ENCODE measurements around the gene CD47.

The CD47 gene

DNA sequence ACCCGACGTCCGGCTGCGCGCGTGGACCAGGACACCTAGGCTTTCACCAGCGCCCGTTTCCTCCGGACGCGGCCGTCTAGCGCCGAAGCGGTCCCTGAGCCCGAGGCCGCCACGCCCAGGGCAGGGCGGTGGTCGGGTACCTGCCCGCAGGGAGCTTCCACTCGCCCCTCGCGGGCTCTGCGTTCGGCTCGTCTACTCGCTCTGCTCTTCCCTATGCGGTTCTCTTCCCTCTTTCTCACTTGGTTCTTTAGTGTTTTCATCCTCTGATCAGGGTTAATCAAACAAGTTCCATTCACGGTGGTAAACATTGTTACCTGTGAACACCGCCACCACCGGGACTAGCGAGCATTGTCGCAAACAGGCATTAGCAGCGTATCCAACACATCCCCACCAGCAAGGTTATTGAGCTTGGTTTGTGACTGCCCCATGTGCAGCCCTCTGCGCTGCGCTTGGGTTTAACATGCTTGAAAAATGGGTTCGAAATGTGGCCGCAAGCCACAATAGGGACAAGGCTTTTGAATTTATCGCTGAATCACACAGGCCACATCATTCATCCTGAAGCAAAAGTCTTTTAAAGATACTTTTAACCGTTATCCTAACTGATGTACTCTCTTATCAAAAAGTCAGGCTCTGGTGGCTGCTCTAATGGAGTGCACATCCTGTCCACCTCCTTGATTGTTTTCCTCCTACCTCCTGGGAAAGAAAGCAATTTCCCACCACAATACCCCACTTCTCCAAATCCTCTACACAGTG lies 843 bp upstream of the CD47 start:
- DNase-seq (ENCODE audit: low read depth): peak; percentile 26

DNA sequence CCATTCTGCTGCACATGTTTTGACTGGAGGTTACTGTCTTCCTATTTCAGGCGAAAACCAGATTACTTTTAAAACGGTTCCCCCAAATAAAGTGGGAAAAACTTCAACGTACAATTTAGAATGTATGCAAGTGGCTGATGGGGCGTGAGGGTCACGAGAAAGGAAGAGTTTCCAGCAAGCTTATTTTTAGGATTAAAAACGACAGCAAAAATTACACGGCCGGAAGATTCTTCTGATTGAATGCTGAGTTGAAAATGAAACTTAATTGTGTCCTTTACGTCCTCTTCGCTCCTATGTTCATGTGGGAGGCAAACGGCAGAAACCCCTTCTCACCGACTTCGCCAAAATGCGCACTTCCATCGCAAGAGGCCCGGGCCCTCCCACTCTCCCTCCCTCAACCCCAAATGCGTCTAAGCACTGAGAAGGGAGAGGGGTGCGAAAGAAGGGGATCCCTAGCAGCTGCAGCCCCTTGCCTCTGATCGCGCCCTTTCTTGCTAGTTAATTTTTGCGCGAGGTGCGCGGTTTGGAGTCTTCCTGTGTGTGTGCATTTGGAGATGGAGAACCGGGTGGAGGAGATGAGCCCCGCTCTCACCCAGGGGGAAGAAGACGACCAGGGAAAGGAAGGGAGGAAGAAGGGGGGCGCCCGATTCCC lies 656 bp downstream of the CD47 start:
- DNase-seq (ENCODE audit: low read depth): peak; percentile 56

DNA sequence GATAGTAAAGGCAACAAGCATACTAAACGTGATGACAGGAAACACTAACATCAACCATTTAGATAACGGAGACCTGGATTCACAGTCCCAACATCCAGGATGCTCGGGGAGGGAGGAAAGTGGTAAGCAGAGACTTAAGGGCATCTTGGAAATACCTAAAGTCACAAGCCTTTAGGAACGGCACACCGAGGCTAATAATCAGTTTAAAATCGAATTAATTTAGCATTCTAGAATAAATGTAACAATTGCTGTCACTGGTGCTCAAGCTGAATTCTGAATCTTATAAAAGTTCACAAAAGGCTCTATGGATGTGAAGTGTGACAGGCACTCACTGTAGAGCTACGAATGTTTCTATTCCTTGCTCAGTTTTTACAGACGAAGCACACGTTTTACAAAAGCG lies 1.3 kb downstream of the CD47 start:
- no peak for DNase-seq (ENCODE audit: low read depth)

GRCh38 chr3:108088697-108089096 lies 2.1 kb downstream of the CD47 start:
- no peak for DNase-seq (ENCODE audit: low read depth)

- DNase-seq (ENCODE audit: low read depth): no peak
Measured at GRCh38 chr3:108088146-108088545, 2.7 kb downstream of the CD47 start.

GRCh38 chr3:108086653-108087052 lies 4.2 kb downstream of the CD47 start:
- no peak for DNase-seq (ENCODE audit: low read depth)

- DNase-seq (ENCODE audit: low read depth): no peak
Measured at GRCh38 chr3:108085810-108086350, 5.0 kb downstream of the CD47 start.

GRCh38 chr3:108085370-108085769 lies 5.5 kb downstream of the CD47 start:
- no peak for DNase-seq (ENCODE audit: low read depth)

DNA sequence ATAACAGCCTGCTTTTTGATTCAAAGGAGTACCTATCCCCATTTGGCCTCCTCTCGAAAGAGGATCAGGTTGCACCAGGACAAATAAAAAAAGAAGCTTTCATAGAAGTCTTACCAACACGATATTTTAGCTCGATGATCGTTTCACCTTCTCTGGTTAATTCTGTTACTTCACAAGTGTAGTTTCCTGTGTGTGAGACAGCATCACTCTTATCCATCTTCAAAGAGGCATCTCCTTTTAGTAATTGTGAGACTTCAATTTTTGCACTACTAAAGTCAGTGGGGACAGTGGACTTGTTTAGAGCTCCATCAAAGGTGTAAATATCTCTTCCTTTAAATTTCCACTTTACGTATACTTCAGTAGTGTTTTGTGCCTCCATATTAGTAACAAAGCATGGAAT lies 11.0 kb downstream of the CD47 start:
- DNase-seq (ENCODE audit: low read depth): no peak

GRCh38 chr3:108079043-108079442 lies 11.8 kb downstream of the CD47 start:
- DNase-seq (ENCODE audit: low read depth): no peak

- no peak for DNase-seq (ENCODE audit: low read depth)
Measured at GRCh38 chr3:108076564-108076963, 14.3 kb downstream of the CD47 start.

GRCh38 chr3:108073764-108074431 lies 16.9 kb downstream of the CD47 start:
- no peak for DNase-seq (ENCODE audit: low read depth)

DNA sequence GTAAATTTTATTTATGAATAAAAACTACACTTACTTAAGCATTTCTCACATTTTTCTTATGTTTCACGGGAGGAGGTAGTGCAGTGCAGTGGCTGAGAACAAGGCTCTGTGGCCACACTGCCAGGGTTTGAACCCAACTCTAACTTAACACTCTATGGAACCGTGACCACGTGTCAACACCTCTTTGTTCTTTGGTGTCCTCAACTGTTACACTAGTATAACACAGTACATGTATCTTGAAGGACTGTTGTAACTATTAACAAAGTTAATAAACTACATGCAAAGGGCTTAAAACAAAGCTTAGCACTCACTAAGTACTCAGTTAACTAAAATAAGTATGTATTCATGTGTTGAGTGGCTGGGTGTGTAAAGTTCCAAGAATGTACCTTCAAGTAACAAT lies 19.5 kb downstream of the CD47 start:
- no peak for DNase-seq (ENCODE audit: low read depth)

DNA sequence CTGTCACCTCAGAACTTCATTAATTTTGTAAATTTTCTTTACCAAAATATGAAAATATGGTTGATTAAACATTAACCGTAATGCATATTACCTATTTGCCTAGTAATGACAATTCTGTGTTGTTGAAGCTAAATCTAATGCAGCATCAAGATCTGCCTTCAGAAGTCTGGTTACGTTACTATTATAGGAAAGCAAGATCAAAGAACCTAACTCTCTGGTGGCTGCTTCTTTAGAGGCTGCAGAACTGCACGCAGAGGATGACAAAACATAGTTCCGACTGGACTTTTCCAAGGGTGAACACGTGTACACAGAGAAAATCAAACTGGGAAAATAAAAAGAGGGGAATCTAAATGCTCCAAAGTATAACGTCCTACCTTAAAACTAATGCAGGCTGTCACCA lies 20.5 kb downstream of the CD47 start:
- DNase-seq (ENCODE audit: low read depth): no peak

- DNase-seq (ENCODE audit: low read depth): no peak
Measured at GRCh38 chr3:108067768-108068167, 23.1 kb downstream of the CD47 start.

GRCh38 chr3:108065096-108065495 lies 25.7 kb downstream of the CD47 start:
- DNase-seq (ENCODE audit: low read depth): no peak

DNA sequence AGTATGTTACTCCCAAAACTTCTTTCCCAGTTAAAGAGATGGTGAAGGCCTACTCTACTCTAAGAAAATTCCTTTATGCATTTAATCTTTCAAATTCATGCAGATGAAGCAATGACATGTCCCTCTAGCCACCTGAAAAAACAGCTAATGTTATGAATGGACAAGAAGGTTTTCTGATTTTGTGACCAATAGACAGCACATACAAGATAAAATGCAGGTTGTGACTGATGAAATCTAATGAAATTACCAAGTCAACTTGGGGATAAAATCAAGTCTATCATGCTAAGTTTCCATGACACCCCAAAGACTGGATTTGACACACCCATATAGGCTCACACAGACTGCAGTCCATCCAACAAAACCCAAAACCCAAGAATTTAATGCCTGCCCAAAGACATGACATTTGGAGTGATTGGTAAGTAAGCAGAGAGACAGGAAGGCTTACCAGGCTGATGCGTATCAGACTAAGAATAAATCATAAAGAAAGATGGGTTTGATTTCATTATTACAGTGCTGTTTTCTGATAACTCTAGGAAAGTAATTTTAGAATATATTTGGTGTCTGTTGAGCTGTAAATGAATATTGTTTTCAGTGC lies 26.4 kb downstream of the CD47 start:
- no peak for DNase-seq (ENCODE audit: low read depth)

- no peak for DNase-seq (ENCODE audit: low read depth)
Measured at GRCh38 chr3:108062051-108062450, 28.8 kb downstream of the CD47 start.

DNA sequence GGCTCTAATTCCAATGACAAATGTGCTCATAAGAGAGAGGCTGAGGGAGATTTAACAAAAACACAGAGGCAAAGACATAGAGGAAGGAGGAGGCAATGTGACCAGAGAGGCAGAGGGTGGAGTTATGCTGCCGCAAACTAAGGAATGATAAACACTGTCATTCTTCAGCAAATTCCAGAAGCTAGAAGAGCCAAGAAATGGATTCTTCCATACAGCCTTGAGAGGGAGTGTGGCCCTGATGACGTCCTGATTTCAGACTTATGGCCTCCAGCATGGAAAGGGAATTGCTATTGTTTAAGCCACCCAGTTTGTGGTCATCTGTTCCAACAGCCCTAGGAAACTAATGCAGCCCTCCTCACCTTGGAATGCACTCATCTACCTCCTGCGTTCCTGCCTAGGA lies 30.5 kb downstream of the CD47 start:
- no peak for DNase-seq (ENCODE audit: low read depth)

- DNase-seq (ENCODE audit: low read depth): no peak
Measured at GRCh38 chr3:108055931-108056330, 34.9 kb downstream of the CD47 start.

DNA sequence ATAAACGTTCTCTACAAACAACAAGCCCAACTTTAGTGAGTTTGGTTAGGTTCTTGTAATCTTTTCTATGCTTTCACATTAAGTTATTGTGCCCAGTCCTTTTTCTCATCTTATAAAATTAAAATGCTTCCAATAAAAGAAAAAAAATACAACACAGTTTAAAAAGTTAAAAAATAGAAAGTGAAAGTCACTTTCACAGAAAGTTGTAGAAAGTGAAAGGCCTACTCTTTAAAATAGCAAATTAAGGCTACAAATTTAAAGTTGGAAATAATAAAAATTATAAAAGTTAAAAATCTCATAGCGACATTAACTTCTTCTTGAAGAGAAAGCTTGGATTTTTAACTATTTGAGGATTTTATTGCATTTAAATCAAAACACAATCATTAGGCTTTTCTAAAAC lies 35.9 kb downstream of the CD47 start:
- DNase-seq (ENCODE audit: low read depth): no peak

GRCh38 chr3:108053483-108053882 lies 37.3 kb downstream of the CD47 start:
- DNase-seq (ENCODE audit: low read depth): no peak

DNA sequence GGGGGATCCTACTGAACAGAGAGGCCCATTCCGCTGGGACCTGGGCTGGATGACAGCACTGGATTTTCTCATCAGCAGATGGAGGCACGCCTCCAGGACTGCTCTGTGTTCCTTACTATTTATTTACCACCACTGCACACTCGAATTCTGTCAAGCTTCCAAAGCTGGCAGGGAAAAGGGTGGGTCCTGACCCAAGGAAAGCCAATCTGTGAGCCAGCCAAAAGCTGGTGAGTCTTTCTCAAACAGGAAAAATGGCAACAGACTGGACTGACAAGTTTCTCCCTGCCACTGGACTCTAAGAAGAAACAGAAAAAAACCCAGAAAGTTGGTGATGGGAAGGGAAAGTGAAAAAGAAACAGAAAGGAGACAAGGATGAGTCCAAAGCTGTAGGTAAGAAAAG lies 37.8 kb downstream of the CD47 start:
- DNase-seq (ENCODE audit: low read depth): no peak

Data from T-helper 22 cell (primary cell).